Endodermal cell (in vitro differentiated cells): ENCODE results near the gene CCDC80. TPM values are rescaled to one million over a fixed set of nuclear protein-coding genes. Genes with fewer than 3 reads are reported as not detected.
A peak's percentile ranks its signal among the peaks of the same experiment; 100 is the strongest.

Experiments used
- DNase-seq: peaks from one replicate; pipeline ENCODE4 v3.0.0-alpha.2; 2017
- H3K27ac ChIP-seq: 2 replicates; pipeline ENCODE4 v1.5.1; 2013; ENCODE audit warnings: mild to moderate bottlenecking, low read depth, low read length, moderate library complexity
- H3K27me3 ChIP-seq: 2 replicates; pipeline ENCODE4 v1.6.1; 2013; ENCODE audit warnings: mild to moderate bottlenecking, low read length, moderate library complexity; ENCODE audit not compliant: insufficient read depth, control insufficient read depth, poor library complexity, severe bottlenecking
- H3K36me3 ChIP-seq: 2 replicates; pipeline ENCODE4 v1.7.0; 2013; ENCODE audit warnings: mild to moderate bottlenecking, low read length, moderate library complexity; ENCODE audit not compliant: control insufficient read depth, insufficient read depth
- H3K4me1 ChIP-seq: one replicate; pipeline ENCODE4 v1.7.0; 2013; ENCODE audit warnings: low read length; ENCODE audit not compliant: control insufficient read depth, insufficient read depth
- H3K4me3 ChIP-seq: 2 replicates; pipeline ENCODE4 v1.5.1; 2013; ENCODE audit warnings: mild to moderate bottlenecking, low read length, moderate library complexity
- H3K9ac ChIP-seq: 2 replicates; pipeline ENCODE4 v1.6.1; 2013; ENCODE audit warnings: mild to moderate bottlenecking, low read length, moderate library complexity; ENCODE audit not compliant: poor library complexity, severe bottlenecking; ENCODE audit errors: extremely low read depth
- H3K9me3 ChIP-seq: 2 replicates; pipeline ENCODE4 v1.6.1; 2013; ENCODE audit warnings: mild to moderate bottlenecking, low read length, moderate library complexity; ENCODE audit not compliant: control insufficient read depth
- H3K27ac Mint-ChIP-seq: 2 replicates; pipeline ENCODE4 v1.8.0; 2020; ENCODE audit warnings: mixed read lengths
- H3K27me3 Mint-ChIP-seq: 2 replicates; pipeline ENCODE4 v1.8.0; 2021; ENCODE audit warnings: mild to moderate bottlenecking, mixed read lengths; ENCODE audit not compliant: insufficient read depth
- H3K36me3 Mint-ChIP-seq: 2 replicates; pipeline ENCODE4 v1.8.0; 2020; ENCODE audit warnings: low read depth, mixed read lengths
- H3K4me1 Mint-ChIP-seq: 2 replicates; pipeline ENCODE4 v1.8.0; 2020; ENCODE audit warnings: mixed read lengths
- H3K4me3 Mint-ChIP-seq: 2 replicates; pipeline ENCODE4 v1.8.0; 2020; ENCODE audit warnings: mild to moderate bottlenecking, moderate library complexity, mixed read lengths
- H3K9me3 Mint-ChIP-seq: 2 replicates; pipeline ENCODE4 v1.8.0; 2020; ENCODE audit warnings: mild to moderate bottlenecking, mixed read lengths
- CTCF ChIP-seq: fragments of 200-600 bp; sonication (generic); conservative IDR thresholded peaks from 2 replicates; pipeline ENCODE4 v1.5.0; 2021; ENCODE audit warnings: antibody characterized with exemption, mild to moderate bottlenecking
- WGBS, 2 experiments: methylation state at CpG; one replicate each; pipeline versions ENCODE4 v1.1.5 to v1.1.7; 2013; ENCODE audit warnings: missing lambda C conversion rate in 2 of 2, mixed read lengths in 1 of 2; ENCODE audit not compliant: insufficient coverage in 1 of 2, insufficient read length in 1 of 2; 5-methylcytosine and 5-hydroxymethylcytosine counted together
- long read RNA-seq, 4 experiments: library from polyadenylated mRNA in 2 of 4; library from RNA in 1 of 4; library from capped mRNA in 1 of 4; stranded (forward) in 3 of 4; unstranded in 1 of 4; transcript quantifications; one replicate each; pipeline ENCODE4 v2.0.0, GENCODE V29; 2020 to 2021; ENCODE audit warnings: inconsistent platforms in 1 of 4
- polyA plus RNA-seq, 2 experiments: library from polyadenylated mRNA; stranded (reverse); fragments of 50-300 nt; gene quantifications; one replicate each; pipeline ENCODE4 v1.2.3, GENCODE V29; 2013
- total RNA-seq, 2 donors: library from RNA; stranded (reverse); fragmentation: NEBNext Ultra II Directional in 1 of 2; extraction: Animal tissue kit (Norgen Biotek cat#: 25700) in 1 of 2; gene quantifications; 2 replicates in 1 of 2; 3 replicates in 1 of 2; pipeline ENCODE4 v1.2.1, GENCODE V29; 2021

Gene CCDC80, protein sequence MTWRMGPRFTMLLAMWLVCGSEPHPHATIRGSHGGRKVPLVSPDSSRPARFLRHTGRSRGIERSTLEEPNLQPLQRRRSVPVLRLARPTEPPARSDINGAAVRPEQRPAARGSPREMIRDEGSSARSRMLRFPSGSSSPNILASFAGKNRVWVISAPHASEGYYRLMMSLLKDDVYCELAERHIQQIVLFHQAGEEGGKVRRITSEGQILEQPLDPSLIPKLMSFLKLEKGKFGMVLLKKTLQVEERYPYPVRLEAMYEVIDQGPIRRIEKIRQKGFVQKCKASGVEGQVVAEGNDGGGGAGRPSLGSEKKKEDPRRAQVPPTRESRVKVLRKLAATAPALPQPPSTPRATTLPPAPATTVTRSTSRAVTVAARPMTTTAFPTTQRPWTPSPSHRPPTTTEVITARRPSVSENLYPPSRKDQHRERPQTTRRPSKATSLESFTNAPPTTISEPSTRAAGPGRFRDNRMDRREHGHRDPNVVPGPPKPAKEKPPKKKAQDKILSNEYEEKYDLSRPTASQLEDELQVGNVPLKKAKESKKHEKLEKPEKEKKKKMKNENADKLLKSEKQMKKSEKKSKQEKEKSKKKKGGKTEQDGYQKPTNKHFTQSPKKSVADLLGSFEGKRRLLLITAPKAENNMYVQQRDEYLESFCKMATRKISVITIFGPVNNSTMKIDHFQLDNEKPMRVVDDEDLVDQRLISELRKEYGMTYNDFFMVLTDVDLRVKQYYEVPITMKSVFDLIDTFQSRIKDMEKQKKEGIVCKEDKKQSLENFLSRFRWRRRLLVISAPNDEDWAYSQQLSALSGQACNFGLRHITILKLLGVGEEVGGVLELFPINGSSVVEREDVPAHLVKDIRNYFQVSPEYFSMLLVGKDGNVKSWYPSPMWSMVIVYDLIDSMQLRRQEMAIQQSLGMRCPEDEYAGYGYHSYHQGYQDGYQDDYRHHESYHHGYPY
- 10 to 100 TPM in 1 of 2 donors, 1 to 10 TPM in 1; 4.6 to 31.5 TPM for total RNA-seq
- 62.4 TPM for polyA plus RNA-seq (2013, experiment 1 of 2)
- polyA plus RNA-seq (2013, experiment 2 of 2) = 84.0 TPM
- long read RNA-seq, experiment 1, full-length matches to known transcripts = 1 of 4 reads
- long read RNA-seq, experiment 1, partial matches to known transcripts = 2 of 4 reads
- long read RNA-seq, experiment 1, other reads (novel, unspliced or antisense) = 1 of 4 reads
- long read RNA-seq, experiment 2, full-length matches to known transcripts = 14 of 16 reads
- long read RNA-seq, experiment 2, partial matches to known transcripts = 2 of 16 reads
- long read RNA-seq, experiment 2, other reads (novel, unspliced or antisense) = 0 of 16 reads
- long read RNA-seq, experiment 3, full-length matches to known transcripts = 1 of 7 reads
- long read RNA-seq, experiment 3, partial matches to known transcripts = 6 of 7 reads
- long read RNA-seq, experiment 3, other reads (novel, unspliced or antisense) = 0 of 7 reads
- long read RNA-seq, experiment 4, partial matches to known transcripts = 3 of 3 reads
- long read RNA-seq, experiment 4, other reads (novel, unspliced or antisense) = 0 of 3 reads

GRCh38 chr3:112640930-112641801 is at the start of gene CCDC80:
CCDC80 (minus strand) TSS chr3:112641143; CDS start chr3:112639905, 1,238 bp downstream.
- Histone ChIP-seq H3K9me3 (no peaks in the 10 kb centered on the region), H3K4me3 (no peak within 1 kb of the TSS), H3K9ac (peak within 1 kb of the TSS; percentile 1), H3K36me3 (no peaks in the 10 kb centered on the region), H3K4me1 (peaks cover 11% of the 10 kb centered on the region), H3K27ac (peak within 1 kb of the TSS; percentile 96), H3K27me3 (peaks cover 4% of the 10 kb centered on the region)
- Mint-ChIP-seq H3K9me3 (no peaks in the 10 kb centered on the region), H3K4me3 (no peak within 1 kb of the TSS), H3K27ac (no peak within 1 kb of the TSS), H3K4me1 (peaks cover 22% of the 10 kb centered on the region), H3K27me3 (peaks cover 4% of the 10 kb centered on the region), H3K36me3 (no peaks in the 10 kb centered on the region)
- TF ChIP-seq CTCF = no peak
- 60 to 77% methylated on average over 3 to 4 of the region's 6 CpGs for WGBS, 2 experiments
- no peak for DNase-seq

DNA sequence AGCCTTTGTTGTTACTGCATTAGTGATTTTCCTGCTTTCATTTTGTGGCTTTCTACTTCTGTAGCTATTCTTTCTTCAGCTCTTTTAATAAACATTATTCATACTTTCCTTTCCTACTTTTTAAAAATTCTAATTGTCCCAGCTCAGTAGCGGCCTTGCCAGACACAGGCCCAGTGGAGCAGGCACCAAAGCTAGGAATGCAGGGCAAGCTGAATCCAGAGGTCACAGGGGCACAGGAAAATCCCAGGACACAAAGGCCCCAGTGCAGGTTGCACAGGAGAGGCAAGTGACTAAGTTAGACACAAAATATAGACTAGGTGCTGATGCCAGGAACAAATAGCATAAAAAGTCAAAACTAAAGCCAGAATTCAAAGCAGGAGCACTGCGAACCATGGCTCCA is 49.0 kb upstream of the CCDC80 start:
- Mint-ChIP-seq H3K27me3 (no peaks in the 10 kb centered on the region), H3K27ac (no peak overlapping the region), H3K4me3 (no peak overlapping the region), H3K4me1 (peaks cover 36% of the 10 kb centered on the region), H3K36me3 (peaks cover 8% of the 10 kb centered on the region), H3K9me3 (peaks cover 16% of the 10 kb centered on the region)
- no peaks in the 10 kb centered on the region for H3K27me3 ChIP-seq
- peak overlapping the region; percentile 69 for H3K27ac ChIP-seq
- H3K4me1 ChIP-seq = peaks cover 3% of the 10 kb centered on the region
- no peak for DNase-seq
- H3K9me3 ChIP-seq = peaks cover 13% of the 10 kb centered on the region
- no peak for TF ChIP-seq CTCF
- H3K4me3 ChIP-seq = no peak overlapping the region
- H3K9ac ChIP-seq = no peak overlapping the region
- 83 to 91% methylated on average over 1 to 2 of the region's 2 CpGs for WGBS, 2 experiments
- H3K36me3 ChIP-seq = no peaks in the 10 kb centered on the region
